Measurements from ENCODE around the gene DCT. TPM values are rescaled to one million over a fixed set of nuclear protein-coding genes. Genes with fewer than 3 reads are reported as not detected.

The DCT gene
- total and polyA plus RNA-seq, 2 of the 8 experiments (the other 6 are each of a cell fraction or from before 2014, with no cell fraction given), result 0.02 TPM; not detected in 1

DNA sequence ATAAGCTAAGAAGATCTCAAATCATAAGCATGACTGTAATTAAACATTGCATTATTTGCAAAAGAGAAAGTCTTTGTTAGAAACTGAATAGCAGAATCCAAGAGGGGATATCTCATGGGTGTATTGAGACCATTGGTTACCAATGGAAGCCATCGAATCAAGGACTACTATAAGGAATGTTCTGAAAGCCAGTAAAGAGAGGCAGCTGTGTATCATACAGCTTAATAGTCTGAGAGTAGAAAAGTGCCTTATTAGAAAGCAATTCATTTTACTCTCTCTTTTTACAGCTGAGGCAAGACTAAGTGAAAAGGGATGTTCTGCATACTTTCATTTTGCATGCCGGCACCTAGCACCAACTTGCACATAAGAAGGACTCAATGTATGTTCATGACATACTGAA is 7.6 kb upstream of the DCT start:
- H3K36me3 ChIP-seq (ENCODE audit: control insufficient read depth in 2 of 4, insufficient read depth in 4 of 4, low read length in 3 of 4), result no peaks in the 10 kb centered on the region; a peak in 1 of 8 replicates
- H4K8ac ChIP-seq (ENCODE audit: extremely low read depth, insufficient read depth, low read length), result no peak overlapping the region
- no peak overlapping the region for H2BK20ac ChIP-seq (ENCODE audit: low read length)
- H2BK5ac ChIP-seq (ENCODE audit: low read depth, low read length), result no peak overlapping the region
- no peak overlapping the region for H3K9ac ChIP-seq (replicated peaks in 1 of 4; ENCODE audit: extremely low read depth in 1 of 4, low read depth in 3 of 4, low read length in 3 of 4)
- no peak overlapping the region for H3K56ac ChIP-seq (replicated peaks; ENCODE audit: insufficient read length, low read depth, low read length)
- H3K14ac ChIP-seq (ENCODE audit: insufficient read length), result no peak overlapping the region
- ChIA-PET CTCF (ENCODE audit: partially characterized antibody) (interaction anchor here (0.8 to 1.6 kb wide), 3 partner anchors 19 to 131 kb away, joined by 3 to 4 read pairs (median 3); no protein-coding TSS in a partner anchor), POLR2A (ENCODE audit: partially characterized antibody) (no interaction called here)
- no peak overlapping the region for H2AFZ ChIP-seq (ENCODE audit: low read length)
- H4K91ac ChIP-seq (replicated peaks; ENCODE audit: insufficient read length, low read length), result no peak overlapping the region
- no peak overlapping the region for H3K18ac ChIP-seq (ENCODE audit: extremely low read depth, low read length)
- no peak overlapping the region for H2BK15ac ChIP-seq (ENCODE audit: low read length)
- H3K9me3 ChIP-seq (ENCODE audit: insufficient read depth in 2 of 2, low read depth in 1 of 2, low read length in 1 of 2), result no peaks in the 10 kb centered on the region
- H3K4ac ChIP-seq (replicated peaks; ENCODE audit: insufficient read length, low read depth, low read length), result no peak overlapping the region
- no peak overlapping the region for H2BK12ac ChIP-seq (ENCODE audit: low read depth, low read length)
- no peaks in the 10 kb centered on the region for H3K4me1 ChIP-seq (replicated peaks in 1 of 4; ENCODE audit: control insufficient read depth in 3 of 4, insufficient read depth in 4 of 4, low read length in 3 of 4)
- H3K79me2 ChIP-seq (ENCODE audit: control insufficient read depth in 1 of 2, insufficient read depth in 2 of 2, low read length in 2 of 2), result no peaks in the 10 kb centered on the region
- H4K20me1 ChIP-seq (replicated peaks in 1 of 2; ENCODE audit: control insufficient read depth in 1 of 2, insufficient read depth in 2 of 2, low read length in 2 of 2), result no peaks in the 10 kb centered on the region
- H3K23ac ChIP-seq (ENCODE audit: insufficient read length), result no peak overlapping the region
- 88% methylated on average over 2 of the region's 2 CpGs; no CpG with 5 or more reads in 1 of the 2 experiments for WGBS, 2 experiments (ENCODE audit: extremely low coverage in 1 of 2, insufficient coverage in 1 of 2, insufficient read length in 1 of 2, insufficient replicate concordance in 2 of 2, low coverage in 1 of 2, low lambda C conversion rate in 2 of 2, missing lambda C conversion rate in 1 of 2)
- H3K79me1 ChIP-seq (ENCODE audit: low read depth, low read length), result no peaks in the 10 kb centered on the region
- no peak overlapping the region for H2AK5ac ChIP-seq (ENCODE audit: low read depth, low read length)
- DNase-seq (ENCODE audit: low read depth in 1 of 2, low spot score in 2 of 2) (no peak), FAIRE-seq (no peak)
- H3K27ac ChIP-seq (ENCODE audit: low read depth, low read length), result no peak overlapping the region
- no peak overlapping the region for H4K5ac ChIP-seq (ENCODE audit: insufficient read length, low read depth, low read length)
- no peaks in the 10 kb centered on the region for H3K23me2 ChIP-seq (ENCODE audit: low read depth, low read length)
- no peak overlapping the region for H3K4me2 ChIP-seq (ENCODE audit: insufficient read depth in 1 of 2, low read depth in 2 of 2, low read length in 2 of 2)
- H2BK120ac ChIP-seq (replicated peaks; ENCODE audit: low read depth, low read length), result no peak overlapping the region
- no peaks in the 10 kb centered on the region for H3K27me3 ChIP-seq (replicated peaks in 1 of 4; ENCODE audit: control insufficient read depth in 3 of 4, extremely low read depth in 1 of 4, insufficient read depth in 3 of 4, low read length in 3 of 4)
- H3K4me3 ChIP-seq (ENCODE audit: extremely low read depth in 1 of 4, insufficient read depth in 2 of 4, low read depth in 3 of 4, low read length in 4 of 4), result no peak overlapping the region

Measured in H1 (cell line).